HFFc6 (cell line): ENCODE measurements around the gene ARID3B. TPM values are rescaled to one million over a fixed set of nuclear protein-coding genes. Genes with fewer than 3 reads are reported as not detected.
"Not testable (repeated sequence)": the region's sequence is repeated elsewhere in the genome, so short reads cannot be mapped to it uniquely, and the experiment has no call there.

ENCODE experiments used
- DNase-seq: peaks from one replicate; pipeline ENCODE4 v3.0.0-alpha.2; 2018
- H3K27ac Mint-ChIP-seq: 2 replicates; pipeline ENCODE4 v1.8.0; 2020; ENCODE audit warnings: mild to moderate bottlenecking, mixed read lengths
- H3K27me3 Mint-ChIP-seq: 2 replicates; pipeline ENCODE4 v1.8.0; 2021; ENCODE audit warnings: mild to moderate bottlenecking, moderate library complexity, mixed read lengths; ENCODE audit not compliant: insufficient read depth
- H3K36me3 Mint-ChIP-seq: 2 replicates; pipeline ENCODE4 v1.8.0; 2021; ENCODE audit warnings: low read depth, mixed read lengths
- H3K4me1 Mint-ChIP-seq: 2 replicates; pipeline ENCODE4 v1.8.0; 2020; ENCODE audit warnings: low read depth, mixed read lengths
- H3K4me3 Mint-ChIP-seq: 2 replicates; pipeline ENCODE4 v1.8.0; 2020; ENCODE audit warnings: mild to moderate bottlenecking, moderate library complexity, mixed read lengths
- H3K9me3 Mint-ChIP-seq: 2 replicates; pipeline ENCODE4 v1.8.0; 2020; ENCODE audit warnings: mild to moderate bottlenecking, mixed read lengths
- total RNA-seq, 6 experiments: library from RNA; stranded (reverse); fragmentation: NEBNext Ultra II Directional; extraction: Animal tissue kit (Norgen Biotek cat#: 25700); gene quantifications; 2 replicates in 1 of 6; 3 replicates in 5 of 6; pipeline ENCODE4 v1.2.3, GENCODE V29; 2021
- TF ChIP-seq, protein P1 (sequence below): fragments of 200-600 bp; sonication (generic); IDR thresholded peaks from 2 replicates; pipeline ENCODE4 v1.5.0; 2021; ENCODE audit warnings: antibody characterized with exemption, mild to moderate bottlenecking

ARID3B gene
- total RNA-seq, 6 experiments from 2014 or later = 1.2 to 2.1 (median 1.6) TPM

DNA sequence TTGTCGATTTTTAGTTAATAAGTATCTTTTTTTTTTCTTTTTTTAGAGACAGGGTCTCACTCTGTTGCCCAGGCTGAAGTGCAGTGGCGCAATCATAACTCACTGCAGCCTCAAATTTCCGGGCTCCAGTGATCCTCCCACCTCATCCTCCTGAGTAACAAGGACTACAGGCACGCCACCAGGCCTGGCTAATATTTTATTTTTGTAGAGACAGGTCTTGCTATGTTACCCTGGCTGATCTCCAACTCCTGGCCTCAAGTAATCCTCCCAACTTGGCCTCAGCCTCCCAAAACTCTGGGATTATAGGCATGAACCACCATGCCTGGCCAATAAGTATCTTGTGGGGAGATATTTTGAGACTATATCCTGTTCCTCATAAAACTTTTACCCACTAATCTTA lies 29.4 kb upstream of the ARID3B start:
- Mint-ChIP-seq H3K4me3 (no peak overlapping the region), H3K9me3 (no peaks in the 10 kb centered on the region), H3K4me1 (peaks cover 15% of the 10 kb centered on the region), H3K27me3 (no peaks in the 10 kb centered on the region; the same call in 1 of the 2 replicates), H3K27ac (no peak overlapping the region), H3K36me3 (no peaks in the 10 kb centered on the region)
- TF ChIP-seq, protein P1, sequence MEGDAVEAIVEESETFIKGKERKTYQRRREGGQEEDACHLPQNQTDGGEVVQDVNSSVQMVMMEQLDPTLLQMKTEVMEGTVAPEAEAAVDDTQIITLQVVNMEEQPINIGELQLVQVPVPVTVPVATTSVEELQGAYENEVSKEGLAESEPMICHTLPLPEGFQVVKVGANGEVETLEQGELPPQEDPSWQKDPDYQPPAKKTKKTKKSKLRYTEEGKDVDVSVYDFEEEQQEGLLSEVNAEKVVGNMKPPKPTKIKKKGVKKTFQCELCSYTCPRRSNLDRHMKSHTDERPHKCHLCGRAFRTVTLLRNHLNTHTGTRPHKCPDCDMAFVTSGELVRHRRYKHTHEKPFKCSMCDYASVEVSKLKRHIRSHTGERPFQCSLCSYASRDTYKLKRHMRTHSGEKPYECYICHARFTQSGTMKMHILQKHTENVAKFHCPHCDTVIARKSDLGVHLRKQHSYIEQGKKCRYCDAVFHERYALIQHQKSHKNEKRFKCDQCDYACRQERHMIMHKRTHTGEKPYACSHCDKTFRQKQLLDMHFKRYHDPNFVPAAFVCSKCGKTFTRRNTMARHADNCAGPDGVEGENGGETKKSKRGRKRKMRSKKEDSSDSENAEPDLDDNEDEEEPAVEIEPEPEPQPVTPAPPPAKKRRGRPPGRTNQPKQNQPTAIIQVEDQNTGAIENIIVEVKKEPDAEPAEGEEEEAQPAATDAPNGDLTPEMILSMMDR = no peak
- no peak for DNase-seq

DNA sequence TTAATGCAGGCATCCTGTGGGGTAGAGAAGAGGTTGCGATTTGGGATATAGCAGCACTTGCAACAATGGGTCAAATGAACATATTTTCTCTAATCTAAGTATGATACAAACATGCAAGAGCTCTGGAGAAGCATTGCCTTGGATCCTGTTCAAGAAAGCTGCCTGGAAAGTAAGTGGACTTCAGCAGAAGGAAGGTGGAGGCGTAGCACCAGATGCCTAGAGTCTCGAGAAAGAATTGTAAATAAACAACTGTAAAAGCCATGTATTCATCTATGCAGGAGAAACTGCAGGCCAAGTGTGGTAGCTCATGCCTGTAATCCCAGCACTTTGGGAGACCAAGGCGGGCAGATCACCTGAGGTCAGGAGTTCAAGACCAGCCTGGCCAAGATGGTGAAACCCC lies 27.0 kb upstream of the ARID3B start:
- DNase-seq, H3K4me3 Mint-ChIP-seq, H3K27me3 Mint-ChIP-seq, H3K9me3 Mint-ChIP-seq, H3K27ac Mint-ChIP-seq, H3K36me3 Mint-ChIP-seq: not testable (repeated sequence)
- peaks cover 16% of the 10 kb centered on the region for H3K4me1 Mint-ChIP-seq

DNA sequence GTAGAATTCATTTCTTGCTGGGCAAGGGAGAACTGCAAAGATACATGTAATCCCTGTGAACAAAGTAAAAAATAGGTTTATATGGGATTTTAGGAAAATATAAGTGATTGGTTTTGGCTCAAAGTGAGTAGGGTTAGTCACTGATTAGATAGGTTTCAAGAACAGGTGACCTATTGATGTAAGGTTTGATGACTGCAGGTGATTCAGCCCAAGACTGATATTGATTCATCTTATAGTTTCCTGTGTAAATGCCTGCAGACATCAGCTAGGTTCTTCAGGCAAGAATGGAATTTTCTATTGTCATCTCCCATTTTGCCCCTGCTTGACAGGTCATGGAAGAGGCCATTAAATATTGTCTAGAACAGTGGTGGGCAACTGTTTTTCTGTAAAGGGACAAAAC lies 23.9 kb upstream of the ARID3B start:
- H3K4me1 Mint-ChIP-seq = peaks cover 8% of the 10 kb centered on the region
- no peaks in the 10 kb centered on the region for H3K9me3 Mint-ChIP-seq
- no peaks in the 10 kb centered on the region for H3K36me3 Mint-ChIP-seq
- DNase-seq = no peak
- TF ChIP-seq, protein P1 = no peak
- no peaks in the 10 kb centered on the region; the same call in 1 of the 2 replicates for H3K27me3 Mint-ChIP-seq
- H3K27ac Mint-ChIP-seq = no peak overlapping the region
- no peak overlapping the region for H3K4me3 Mint-ChIP-seq

DNA sequence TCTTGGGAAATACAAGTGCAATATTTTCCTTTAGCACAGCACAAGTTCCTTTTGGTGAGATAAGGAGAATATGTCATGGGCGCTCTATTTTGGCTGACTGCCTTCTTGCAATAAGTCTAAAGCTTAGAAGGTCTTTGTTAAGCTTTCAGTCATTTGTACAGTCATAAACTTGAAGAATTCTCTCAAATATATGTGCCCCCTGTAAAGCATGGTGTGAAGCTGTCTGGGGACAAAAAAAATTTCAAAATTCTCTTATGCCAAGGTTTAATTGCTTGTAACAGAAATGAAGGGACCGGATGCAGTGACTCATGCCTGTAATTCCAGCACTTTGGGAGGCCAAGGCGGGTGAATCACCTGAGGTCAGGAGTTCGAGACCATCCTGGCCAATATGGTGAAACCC lies 21.7 kb upstream of the ARID3B start:
- peak; percentile 30 for DNase-seq
- Mint-ChIP-seq H3K9me3 (no peaks in the 10 kb centered on the region), H3K4me1 (peaks cover 22% of the 10 kb centered on the region), H3K27me3 (no peaks in the 10 kb centered on the region; the same call in none of the 2 replicates), H3K36me3 (no peaks in the 10 kb centered on the region), H3K27ac (no peak overlapping the region), H3K4me3 (no peak overlapping the region)
- TF ChIP-seq, protein P1 = no peak

DNA sequence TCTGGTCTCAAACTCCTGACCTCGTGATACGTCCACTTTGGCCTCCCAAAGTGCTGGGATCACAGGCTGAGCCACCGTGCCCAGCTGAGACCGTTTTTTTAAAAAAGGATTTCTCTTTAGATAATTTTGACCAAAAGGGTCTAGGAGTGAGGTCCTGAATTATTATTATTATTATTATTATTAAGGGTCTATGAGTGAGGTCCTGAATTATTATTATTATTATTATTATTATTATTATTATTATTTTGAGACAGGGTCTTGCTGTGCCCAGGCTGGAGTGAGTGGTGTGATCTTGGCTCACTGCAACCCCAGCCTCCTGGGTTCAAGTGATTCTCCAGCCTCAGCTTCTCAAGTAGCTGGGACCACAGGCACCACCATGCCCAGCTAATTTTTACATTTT lies 20.6 kb upstream of the ARID3B start:
- H3K27ac Mint-ChIP-seq = no peak overlapping the region
- H3K27me3 Mint-ChIP-seq = no peaks in the 10 kb centered on the region; the same call in none of the 2 replicates
- DNase-seq = no peak
- no peak overlapping the region for H3K4me3 Mint-ChIP-seq
- TF ChIP-seq, protein P1 = no peak
- H3K9me3 Mint-ChIP-seq = no peaks in the 10 kb centered on the region
- peaks cover 28% of the 10 kb centered on the region for H3K4me1 Mint-ChIP-seq
- H3K36me3 Mint-ChIP-seq = no peaks in the 10 kb centered on the region

DNA sequence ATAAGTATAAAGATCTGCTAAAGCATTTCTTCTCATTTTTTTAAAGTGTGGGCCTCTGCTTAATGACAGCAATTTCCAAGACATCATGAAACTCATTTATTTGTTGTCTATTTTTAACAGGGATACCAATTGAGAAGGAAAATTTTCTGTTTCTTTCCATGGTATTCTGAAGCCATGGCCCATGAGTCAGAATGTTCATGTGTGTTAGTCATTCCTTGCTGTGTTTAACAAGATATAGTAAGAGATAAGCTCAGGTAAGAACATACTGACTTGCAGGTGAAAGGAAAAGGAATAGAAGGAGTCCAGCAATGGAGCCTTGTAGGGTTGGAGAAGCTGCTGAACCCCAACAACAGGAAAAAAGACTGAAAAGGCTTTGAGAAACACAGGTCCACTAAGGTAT lies 17.0 kb upstream of the ARID3B start:
- H3K36me3 Mint-ChIP-seq = no peaks in the 10 kb centered on the region

More for the DNA sequence above, 17.0 kb upstream of the ARID3B start:
- no peak overlapping the region for H3K4me3 Mint-ChIP-seq
- no peak overlapping the region for H3K27ac Mint-ChIP-seq
- H3K9me3 Mint-ChIP-seq = no peaks in the 10 kb centered on the region
- no peak for DNase-seq
- H3K27me3 Mint-ChIP-seq = no peaks in the 10 kb centered on the region; the same call in 1 of the 2 replicates
- peaks cover 38% of the 10 kb centered on the region for H3K4me1 Mint-ChIP-seq
- TF ChIP-seq, protein P1 = no peak
